Astrocyte (in vitro differentiated cells and primary cell): ENCODE data around the gene SPRY2.

Experiments used
- CTCF ChIP-seq: IDR thresholded peaks from 2 replicates; pipeline ENCODE4 v1.5.1; 2011; ENCODE audit warnings: low read depth, mild to moderate bottlenecking, inconsistent platforms, low read length, moderate library complexity; ENCODE audit not compliant: insufficient read depth
- EZH2 ChIP-seq: IDR thresholded peaks from 2 replicates; pipeline ENCODE4 v1.6.1; 2012; ENCODE audit warnings: mild to moderate bottlenecking, low read length, inconsistent platforms; ENCODE audit not compliant: insufficient read depth

- TF ChIP-seq CTCF = no peak
- no peak for TF ChIP-seq EZH2
Observed at GRCh38 chr13:80376554-80376953, 35.6 kb upstream of the SPRY2 start.
